DOHH2 (cell line): ENCODE measurements around the gene BCL2.

ENCODE experiments used
- H3F3A ChIP-seq: fragments of 200-600 bp; sonication (generic), shearing (Covaris generic); 2 replicates; pipeline ENCODE4 v1.6.0; 2016; ENCODE audit warnings: antibody characterized with exemption, mild to moderate bottlenecking; ENCODE audit not compliant: control insufficient read depth, insufficient read depth
- H3K27ac ChIP-seq: fragments of 200-600 bp; sonication (generic); 2 replicates; pipeline ENCODE4 v1.5.1; 2014; ENCODE audit warnings: low read depth, mild to moderate bottlenecking, low read length, moderate library complexity
- H3K27me3 ChIP-seq: fragments of 200-600 bp; sonication (generic); 2 replicates; pipeline ENCODE4 v1.6.1; 2014; ENCODE audit warnings: mild to moderate bottlenecking, low read length, mixed read lengths; ENCODE audit not compliant: control insufficient read depth
- H3K36me3 ChIP-seq: fragments of 200-600 bp; sonication (generic); 2 replicates; pipeline ENCODE4 v1.6.1; 2014; ENCODE audit warnings: mild to moderate bottlenecking, low read length, moderate library complexity, mixed read lengths; ENCODE audit not compliant: control insufficient read depth
- H3K4me1 ChIP-seq: fragments of 200-600 bp; sonication (generic); 2 replicates; pipeline ENCODE4 v1.6.1; 2014; ENCODE audit warnings: mild to moderate bottlenecking, low read length, mixed read lengths; ENCODE audit not compliant: control insufficient read depth
- H3K4me2 ChIP-seq: fragments of 200-600 bp; sonication (generic); 2 replicates; pipeline ENCODE4 v1.6.0; 2014; ENCODE audit warnings: mild to moderate bottlenecking, low read length, moderate library complexity
- H3K4me3 ChIP-seq: fragments of 200-600 bp; sonication (generic); 2 replicates; pipeline ENCODE4 v1.5.1; 2014; ENCODE audit warnings: mild to moderate bottlenecking, low read length, mixed read lengths
- H3K79me2 ChIP-seq: fragments of 200-600 bp; sonication (generic); 2 replicates; pipeline ENCODE4 v1.6.1; 2014; ENCODE audit warnings: mild to moderate bottlenecking, low read length, mixed read lengths; ENCODE audit not compliant: control insufficient read depth
- H3K9me2 ChIP-seq: fragments of 200-600 bp; sonication (generic); replicated peaks from 2 replicates; pipeline ENCODE4 v1.6.1; 2014; ENCODE audit warnings: mild to moderate bottlenecking, low read length, mixed read lengths; ENCODE audit not compliant: control insufficient read depth
- H3K9me3 ChIP-seq: fragments of 200-600 bp; sonication (generic); 2 replicates; pipeline ENCODE4 v1.6.1; 2014; ENCODE audit warnings: antibody characterized with exemption, low read length, mixed read lengths; ENCODE audit not compliant: control insufficient read depth, insufficient read depth
- H4K20me1 ChIP-seq: fragments of 200-600 bp; sonication (generic); 2 replicates; pipeline ENCODE4 v1.6.0; 2014; ENCODE audit warnings: low read depth, mild to moderate bottlenecking, antibody characterized with exemption, low read length, moderate library complexity; ENCODE audit not compliant: control insufficient read depth, insufficient read depth
- EZH2phosphoT487 ChIP-seq: fragments of 200-600 bp; sonication (generic); IDR thresholded peaks from 2 replicates; pipeline ENCODE4 v1.6.1; 2017; ENCODE audit warnings: borderline replicate concordance, mild to moderate bottlenecking, antibody characterized with exemption, low read length, moderate library complexity, mixed read lengths
- TF ChIP-seq, protein P1 (sequence below): fragments of 200-600 bp; sonication (generic); IDR thresholded peaks from one replicate; pipeline ENCODE4 v1.5.1; 2014; ENCODE audit warnings: antibody characterized with exemption, mild to moderate bottlenecking, low read depth, low read length; ENCODE audit not compliant: poor library complexity, severe bottlenecking

BCL2 gene

GRCh38 chr18:63102941-63103744 lies 216.4 kb downstream of the BCL2 start:
- H3K4me2 ChIP-seq: no peak overlapping the region
- H3F3A ChIP-seq: no peaks in the 10 kb centered on the region
- no peaks in the 10 kb centered on the region for H3K36me3 ChIP-seq
- no peaks in the 10 kb centered on the region for H3K4me1 ChIP-seq
- H3K9me3 ChIP-seq: no peaks in the 10 kb centered on the region
- peaks cover 15% of the 10 kb centered on the region for H3K27me3 ChIP-seq
- no peaks in the 10 kb centered on the region for H4K20me1 ChIP-seq
- no peaks in the 10 kb centered on the region for H3K79me2 ChIP-seq
- H3K4me3 ChIP-seq: no peak overlapping the region
- no peaks in the 10 kb centered on the region for H3K9me2 ChIP-seq
- no peak overlapping the region for H3K27ac ChIP-seq
- TF ChIP-seq, protein P1, sequence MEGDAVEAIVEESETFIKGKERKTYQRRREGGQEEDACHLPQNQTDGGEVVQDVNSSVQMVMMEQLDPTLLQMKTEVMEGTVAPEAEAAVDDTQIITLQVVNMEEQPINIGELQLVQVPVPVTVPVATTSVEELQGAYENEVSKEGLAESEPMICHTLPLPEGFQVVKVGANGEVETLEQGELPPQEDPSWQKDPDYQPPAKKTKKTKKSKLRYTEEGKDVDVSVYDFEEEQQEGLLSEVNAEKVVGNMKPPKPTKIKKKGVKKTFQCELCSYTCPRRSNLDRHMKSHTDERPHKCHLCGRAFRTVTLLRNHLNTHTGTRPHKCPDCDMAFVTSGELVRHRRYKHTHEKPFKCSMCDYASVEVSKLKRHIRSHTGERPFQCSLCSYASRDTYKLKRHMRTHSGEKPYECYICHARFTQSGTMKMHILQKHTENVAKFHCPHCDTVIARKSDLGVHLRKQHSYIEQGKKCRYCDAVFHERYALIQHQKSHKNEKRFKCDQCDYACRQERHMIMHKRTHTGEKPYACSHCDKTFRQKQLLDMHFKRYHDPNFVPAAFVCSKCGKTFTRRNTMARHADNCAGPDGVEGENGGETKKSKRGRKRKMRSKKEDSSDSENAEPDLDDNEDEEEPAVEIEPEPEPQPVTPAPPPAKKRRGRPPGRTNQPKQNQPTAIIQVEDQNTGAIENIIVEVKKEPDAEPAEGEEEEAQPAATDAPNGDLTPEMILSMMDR: no peak
- no peak for TF ChIP-seq EZH2phosphoT487

- no peak overlapping the region for H3K4me3 ChIP-seq
- H3K36me3 ChIP-seq: no peaks in the 10 kb centered on the region
- no peak overlapping the region for H3K4me2 ChIP-seq
- no peaks in the 10 kb centered on the region for H3F3A ChIP-seq
- H3K27me3 ChIP-seq: peaks cover 18% of the 10 kb centered on the region; the same call in 1 of the 2 replicates
- H3K4me1 ChIP-seq: no peaks in the 10 kb centered on the region
- no peaks in the 10 kb centered on the region for H3K9me2 ChIP-seq
- TF ChIP-seq, protein P1: no peak
- no peak for TF ChIP-seq EZH2phosphoT487
- H3K79me2 ChIP-seq: no peaks in the 10 kb centered on the region
- H3K27ac ChIP-seq: no peak overlapping the region
- H4K20me1 ChIP-seq: no peaks in the 10 kb centered on the region
- no peaks in the 10 kb centered on the region for H3K9me3 ChIP-seq
Observed at GRCh38 chr18:63100630-63101055, 218.9 kb downstream of the BCL2 start.

- Histone ChIP-seq H3K27ac (no peak overlapping the region), H3K4me2 (no peak overlapping the region), H3F3A (no peaks in the 10 kb centered on the region), H3K4me1 (no peaks in the 10 kb centered on the region), H3K36me3 (no peaks in the 10 kb centered on the region), H3K79me2 (no peaks in the 10 kb centered on the region), H3K27me3 (peaks cover 19% of the 10 kb centered on the region; the same call in 1 of the 2 replicates), H4K20me1 (no peaks in the 10 kb centered on the region), H3K9me2 (no peaks in the 10 kb centered on the region), H3K4me3 (no peak overlapping the region), H3K9me3 (no peaks in the 10 kb centered on the region)
- TF ChIP-seq, protein P1: no peak
- TF ChIP-seq EZH2phosphoT487: no peak
Observed at GRCh38 chr18:63099848-63100629, 219.5 kb downstream of the BCL2 start.
